ENCODE results near the gene MYO16. TPM values are rescaled to one million over a fixed set of nuclear protein-coding genes. Genes with fewer than 3 reads are reported as not detected.
"Not testable (repeated sequence)": the region's sequence is repeated elsewhere in the genome, so short reads cannot be mapped to it uniquely, and the experiment has no call there.

The MYO16 gene
- total RNA-seq, 1 donor from 2014 or later: 0.24 TPM

DNA sequence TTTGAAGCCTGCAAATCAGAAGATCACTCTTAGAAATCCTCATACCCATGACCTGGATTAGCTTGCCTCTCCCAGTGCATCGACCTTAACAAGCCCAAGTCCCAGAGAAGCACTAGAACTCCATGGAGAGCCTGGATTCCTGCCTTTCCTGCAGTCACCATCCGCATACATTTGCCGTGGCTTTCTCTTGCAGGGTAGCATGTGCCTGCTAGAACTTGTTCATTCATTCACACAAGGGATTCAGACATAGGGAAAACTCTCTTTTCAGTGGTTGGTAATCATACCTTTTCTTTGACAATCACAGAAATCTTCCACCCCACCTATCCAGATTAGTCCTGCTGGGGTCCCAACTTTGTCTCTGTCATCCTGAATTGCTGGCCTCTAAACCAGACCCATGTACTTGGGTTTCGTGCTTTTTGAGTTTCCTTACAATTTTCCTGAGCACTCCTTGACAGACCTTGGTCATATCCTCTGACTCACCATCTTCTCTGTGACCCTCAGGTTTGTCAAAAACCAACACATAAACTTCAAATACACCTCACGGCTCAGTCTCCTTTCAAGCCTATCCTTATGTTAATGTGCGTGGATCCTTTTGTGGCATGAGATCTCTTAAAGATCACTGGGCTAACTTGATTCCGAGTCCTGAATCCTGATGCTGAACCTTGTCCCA lies 355.0 kb downstream of the MYO16 start:
- no peaks in the 10 kb centered on the region for H3K36me3 ChIP-seq
- no peak overlapping the region for H3K27ac ChIP-seq
- no peaks in the 10 kb centered on the region for H3K4me1 ChIP-seq
- intact Hi-C loops (cut with DNase I): no loop called here
- H3K4me3 ChIP-seq: no peak overlapping the region
- ATAC-seq: no peak
- H3K9me3 ChIP-seq: no peaks in the 10 kb centered on the region
- DNase-seq: no peak
- no peaks in the 10 kb centered on the region for H3K27me3 ChIP-seq (ENCODE audit: low read depth)
- TF ChIP-seq, protein P1, sequence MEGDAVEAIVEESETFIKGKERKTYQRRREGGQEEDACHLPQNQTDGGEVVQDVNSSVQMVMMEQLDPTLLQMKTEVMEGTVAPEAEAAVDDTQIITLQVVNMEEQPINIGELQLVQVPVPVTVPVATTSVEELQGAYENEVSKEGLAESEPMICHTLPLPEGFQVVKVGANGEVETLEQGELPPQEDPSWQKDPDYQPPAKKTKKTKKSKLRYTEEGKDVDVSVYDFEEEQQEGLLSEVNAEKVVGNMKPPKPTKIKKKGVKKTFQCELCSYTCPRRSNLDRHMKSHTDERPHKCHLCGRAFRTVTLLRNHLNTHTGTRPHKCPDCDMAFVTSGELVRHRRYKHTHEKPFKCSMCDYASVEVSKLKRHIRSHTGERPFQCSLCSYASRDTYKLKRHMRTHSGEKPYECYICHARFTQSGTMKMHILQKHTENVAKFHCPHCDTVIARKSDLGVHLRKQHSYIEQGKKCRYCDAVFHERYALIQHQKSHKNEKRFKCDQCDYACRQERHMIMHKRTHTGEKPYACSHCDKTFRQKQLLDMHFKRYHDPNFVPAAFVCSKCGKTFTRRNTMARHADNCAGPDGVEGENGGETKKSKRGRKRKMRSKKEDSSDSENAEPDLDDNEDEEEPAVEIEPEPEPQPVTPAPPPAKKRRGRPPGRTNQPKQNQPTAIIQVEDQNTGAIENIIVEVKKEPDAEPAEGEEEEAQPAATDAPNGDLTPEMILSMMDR (IDR thresholded peaks at IDR 0.05): no peak

DNA sequence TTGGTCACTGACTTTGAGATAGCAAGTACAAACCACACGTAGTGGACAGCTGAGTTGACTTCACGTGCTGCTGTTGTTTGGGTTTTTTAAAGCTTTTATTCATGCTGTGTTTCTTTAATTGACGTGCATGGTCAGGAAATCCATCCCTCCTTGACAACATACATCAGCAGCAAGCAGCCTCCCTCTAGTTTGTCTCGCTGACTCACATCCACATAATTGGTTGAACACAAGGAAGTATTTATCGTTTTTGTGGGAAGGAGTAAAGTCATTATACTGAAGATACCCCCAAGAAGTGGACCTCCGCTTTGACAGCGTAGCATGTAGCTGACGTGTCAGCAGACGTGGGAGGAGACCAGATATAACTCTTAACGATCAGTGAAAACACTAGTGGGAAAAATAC lies 355.8 kb downstream of the MYO16 start:
- no peaks in the 10 kb centered on the region for H3K4me1 ChIP-seq
- intact Hi-C loops (cut with DNase I): no loop called here
- TF ChIP-seq, protein P1 (IDR thresholded peaks at IDR 0.05): no peak
- H3K27me3 ChIP-seq (ENCODE audit: low read depth): no peaks in the 10 kb centered on the region
- no peaks in the 10 kb centered on the region for H3K36me3 ChIP-seq
- no peak for ATAC-seq
- H3K9me3 ChIP-seq: no peaks in the 10 kb centered on the region
- H3K4me3 ChIP-seq: no peak overlapping the region
- H3K27ac ChIP-seq: no peak overlapping the region
- DNase-seq: no peak

DNA sequence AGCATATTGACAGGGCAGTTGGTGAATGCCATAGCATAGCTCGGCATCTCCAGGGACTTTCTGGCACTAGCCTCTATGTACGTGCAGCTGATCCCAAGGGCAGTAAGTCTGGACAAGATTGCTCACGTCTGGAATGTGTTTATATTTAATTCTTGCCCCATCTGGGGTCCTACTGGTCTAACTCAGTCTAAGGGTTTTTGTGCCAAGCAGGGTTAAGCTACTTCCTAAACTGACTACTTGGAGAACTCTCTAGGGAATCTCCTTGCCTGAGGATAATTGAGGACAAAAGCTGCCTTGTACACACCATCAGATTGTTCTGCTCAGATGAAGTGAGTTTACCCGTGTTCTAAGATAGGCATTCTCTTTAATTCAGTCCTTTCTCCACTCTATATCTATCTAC lies 358.1 kb downstream of the MYO16 start:
- H3K4me3 ChIP-seq: no peak overlapping the region
- ATAC-seq: no peak
- H3K36me3 ChIP-seq: no peaks in the 10 kb centered on the region
- H3K9me3 ChIP-seq: no peaks in the 10 kb centered on the region
- DNase-seq: no peak
- H3K27me3 ChIP-seq (ENCODE audit: low read depth): no peaks in the 10 kb centered on the region
- H3K27ac ChIP-seq: no peak overlapping the region
- TF ChIP-seq, protein P1 (IDR thresholded peaks at IDR 0.05): no peak
- H3K4me1 ChIP-seq: no peaks in the 10 kb centered on the region
- intact Hi-C loops (cut with DNase I): no loop called here

DNA sequence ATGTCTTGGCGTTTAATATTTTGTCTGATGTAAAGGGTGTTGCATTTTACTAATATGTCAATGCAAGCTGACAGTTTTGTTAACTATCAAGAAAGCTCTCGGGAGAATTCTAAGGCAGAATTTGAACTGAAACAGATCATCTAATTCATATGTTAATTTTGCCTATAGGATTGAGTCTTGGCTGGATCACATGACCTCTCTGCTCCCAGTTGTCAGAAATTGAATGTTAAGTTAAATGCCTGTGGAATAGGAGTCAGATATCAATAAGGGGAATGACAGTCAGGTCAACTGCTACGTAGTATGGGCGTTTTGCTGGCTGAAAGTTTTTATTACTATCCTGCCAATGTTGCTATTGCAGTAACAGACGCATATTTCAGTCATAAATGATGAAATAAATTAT lies 358.5 kb downstream of the MYO16 start:
- TF ChIP-seq, protein P1 (IDR thresholded peaks at IDR 0.05): no peak
- intact Hi-C loops (cut with DNase I): no loop called here
- ATAC-seq: no peak
- no peak overlapping the region for H3K4me3 ChIP-seq
- H3K36me3 ChIP-seq: no peaks in the 10 kb centered on the region
- no peak overlapping the region for H3K27ac ChIP-seq
- DNase-seq: no peak
- no peaks in the 10 kb centered on the region for H3K9me3 ChIP-seq
- no peaks in the 10 kb centered on the region for H3K4me1 ChIP-seq
- H3K27me3 ChIP-seq (ENCODE audit: low read depth): no peaks in the 10 kb centered on the region

DNA sequence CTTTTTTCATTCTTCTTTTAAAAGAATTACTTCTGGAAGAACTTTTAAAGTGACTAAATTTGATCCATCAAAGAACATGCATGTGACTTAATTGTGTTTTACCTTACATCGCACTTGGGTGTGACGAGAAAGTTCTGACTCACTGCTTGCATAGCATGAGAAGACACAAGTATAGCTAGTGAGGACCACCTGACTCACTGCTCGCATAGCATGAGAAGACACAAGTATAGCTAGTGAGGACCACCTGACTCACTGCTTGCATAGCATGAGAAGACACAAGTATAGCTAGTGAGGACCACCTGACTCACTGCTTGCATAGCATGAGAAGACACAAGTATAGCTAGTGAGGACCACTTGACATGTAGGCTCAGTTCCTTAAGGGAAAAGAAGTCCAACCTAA lies 362.0 kb downstream of the MYO16 start:
- H3K4me1 ChIP-seq; H3K4me3 ChIP-seq; H3K27ac ChIP-seq; H3K36me3 ChIP-seq; DNase-seq; ATAC-seq; H3K27me3 ChIP-seq (ENCODE audit: low read depth); intact Hi-C loops (cut with DNase I); H3K9me3 ChIP-seq: not testable (repeated sequence)

DNA sequence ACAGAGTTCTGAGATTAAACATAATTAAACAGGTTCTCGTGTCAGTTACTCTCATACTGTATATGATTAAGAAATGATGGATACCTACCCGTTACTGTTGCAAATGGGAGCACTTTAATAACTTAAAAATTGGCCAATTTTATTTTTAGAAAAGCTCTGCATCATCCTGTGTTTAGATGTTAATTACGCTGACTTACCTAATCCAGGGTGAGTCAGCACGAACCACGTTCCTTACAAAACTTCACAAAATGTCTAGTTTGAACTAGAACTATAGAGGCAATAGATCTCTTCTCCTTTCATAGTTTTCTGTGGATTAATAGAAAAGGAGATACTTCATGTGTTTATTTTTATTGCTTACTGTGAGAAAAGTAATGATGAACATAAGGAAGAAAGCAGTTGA lies 363.9 kb downstream of the MYO16 start:
- TF ChIP-seq, protein P1 (IDR thresholded peaks at IDR 0.05): no peak
- Histone ChIP-seq H3K4me1 (no peaks in the 10 kb centered on the region), H3K9me3 (no peaks in the 10 kb centered on the region), H3K4me3 (no peak overlapping the region), H3K27ac (no peak overlapping the region), H3K36me3 (no peaks in the 10 kb centered on the region), H3K27me3 (ENCODE audit: low read depth) (no peaks in the 10 kb centered on the region)
- no peak for DNase-seq
- intact Hi-C loops (cut with DNase I): no loop called here
- no peak for ATAC-seq
